WI38 (cell line): ENCODE measurements around the gene BLOC1S6.
A peak's percentile ranks its signal among the peaks of the same experiment; 100 is the strongest.

Experiments used
- H3K4me3 ChIP-seq: 2 replicates; pipeline ENCODE4 v1.5.1; 2011; ENCODE audit warnings: low read depth, mild to moderate bottlenecking, control low read depth, low read length
- TF ChIP-seq, protein P1 (sequence below): IDR thresholded peaks from 2 replicates; pipeline ENCODE4 v1.5.1; 2012; ENCODE audit warnings: low read depth, mild to moderate bottlenecking, control low read depth, low read length

Gene BLOC1S6

DNA sequence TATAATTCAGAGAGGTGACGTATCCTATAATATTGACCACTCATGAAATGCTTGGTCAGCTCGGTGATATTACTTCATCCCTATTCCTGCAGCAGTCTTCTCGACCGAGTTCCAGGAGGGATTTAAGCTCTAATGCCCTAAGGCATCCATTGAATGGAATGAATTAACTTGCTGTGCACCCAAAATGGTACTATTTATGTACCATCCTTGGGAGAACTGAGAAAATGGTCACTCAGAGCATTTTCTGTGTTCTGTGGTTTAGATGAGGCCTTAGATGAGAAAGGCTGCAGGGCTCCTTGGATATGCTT lies 638 bp downstream of the BLOC1S6 start:
- TF ChIP-seq, protein P1, sequence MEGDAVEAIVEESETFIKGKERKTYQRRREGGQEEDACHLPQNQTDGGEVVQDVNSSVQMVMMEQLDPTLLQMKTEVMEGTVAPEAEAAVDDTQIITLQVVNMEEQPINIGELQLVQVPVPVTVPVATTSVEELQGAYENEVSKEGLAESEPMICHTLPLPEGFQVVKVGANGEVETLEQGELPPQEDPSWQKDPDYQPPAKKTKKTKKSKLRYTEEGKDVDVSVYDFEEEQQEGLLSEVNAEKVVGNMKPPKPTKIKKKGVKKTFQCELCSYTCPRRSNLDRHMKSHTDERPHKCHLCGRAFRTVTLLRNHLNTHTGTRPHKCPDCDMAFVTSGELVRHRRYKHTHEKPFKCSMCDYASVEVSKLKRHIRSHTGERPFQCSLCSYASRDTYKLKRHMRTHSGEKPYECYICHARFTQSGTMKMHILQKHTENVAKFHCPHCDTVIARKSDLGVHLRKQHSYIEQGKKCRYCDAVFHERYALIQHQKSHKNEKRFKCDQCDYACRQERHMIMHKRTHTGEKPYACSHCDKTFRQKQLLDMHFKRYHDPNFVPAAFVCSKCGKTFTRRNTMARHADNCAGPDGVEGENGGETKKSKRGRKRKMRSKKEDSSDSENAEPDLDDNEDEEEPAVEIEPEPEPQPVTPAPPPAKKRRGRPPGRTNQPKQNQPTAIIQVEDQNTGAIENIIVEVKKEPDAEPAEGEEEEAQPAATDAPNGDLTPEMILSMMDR, result no peak
- peak overlapping the region; percentile 98 for H3K4me3 ChIP-seq

- TF ChIP-seq, protein P1, result no peak
- peak overlapping the region; percentile 98 for H3K4me3 ChIP-seq
Measured at GRCh38 chr15:45588219-45588875, 1.2 kb downstream of the BLOC1S6 start.

DNA sequence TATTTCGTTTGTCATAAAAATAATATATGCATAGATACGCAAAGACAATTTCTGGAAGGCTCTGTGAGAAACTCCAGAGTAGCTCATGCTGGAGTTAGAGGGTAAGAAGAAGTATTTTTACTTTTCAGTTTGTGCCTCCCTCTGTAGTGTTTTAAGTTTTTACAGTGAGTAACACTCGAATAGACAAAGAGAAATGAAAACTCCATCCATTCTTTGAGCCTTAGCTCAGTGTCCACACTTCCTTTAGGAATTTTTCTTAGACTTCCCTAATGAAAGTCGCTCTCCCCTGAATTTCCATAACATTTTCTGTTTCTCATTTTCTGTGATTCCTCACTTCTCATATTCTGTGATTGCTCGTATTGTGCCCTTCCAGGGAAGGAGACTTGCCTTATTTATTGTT lies 2.1 kb downstream of the BLOC1S6 start:
- H3K4me3 ChIP-seq, result peak overlapping the region; percentile 98
- TF ChIP-seq, protein P1, result no peak

GRCh38 chr15:45594319-45594718 lies 7.1 kb downstream of the BLOC1S6 start:
- TF ChIP-seq, protein P1, result no peak

GRCh38 chr15:45594835-45595530 lies 7.8 kb downstream of the BLOC1S6 start:
- H3K4me3 ChIP-seq, result no peak overlapping the region
- TF ChIP-seq, protein P1, result no peak

More at GRCh38 chr15:45594319-45594718, 7.1 kb downstream of the BLOC1S6 start:
- H3K4me3 ChIP-seq, result no peak overlapping the region

- no peak overlapping the region for H3K4me3 ChIP-seq
- TF ChIP-seq, protein P1, result no peak
Measured at GRCh38 chr15:45603881-45604280, 16.7 kb downstream of the BLOC1S6 start.

DNA sequence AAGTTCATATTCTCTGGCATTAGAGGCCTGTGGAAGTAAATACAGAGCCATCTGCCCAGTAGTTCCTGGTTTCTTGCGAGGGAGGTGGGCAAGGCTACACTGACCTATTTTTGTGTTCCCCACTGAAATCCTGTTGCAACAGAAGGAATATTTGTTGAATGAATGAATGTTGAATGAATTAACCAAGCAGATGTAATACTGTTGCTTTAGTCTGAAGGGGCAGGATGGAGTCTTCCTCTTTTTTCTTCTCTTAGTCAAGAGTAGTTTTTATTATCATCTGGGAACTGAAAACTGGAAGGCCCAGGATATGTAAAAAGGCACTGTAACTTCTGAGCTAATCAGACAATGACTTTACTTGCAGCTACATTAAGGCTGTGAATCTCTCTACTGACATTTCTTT lies 17.1 kb downstream of the BLOC1S6 start:
- TF ChIP-seq, protein P1, result no peak
- no peak overlapping the region for H3K4me3 ChIP-seq
